Bronchial epithelial cell (primary cell): Measurements from ENCODE around the gene PIBF1. TPM values are rescaled to one million over a fixed set of nuclear protein-coding genes. Genes with fewer than 3 reads are reported as not detected.
"Not testable (repeated sequence)": the region's sequence is repeated elsewhere in the genome, so short reads cannot be mapped to it uniquely, and the experiment has no call there.

Source experiments
- DNase-seq: peaks from one replicate; pipeline ENCODE4 v3.0.0-alpha.2; 2010; ENCODE audit warnings: low read depth
- FAIRE-seq: peaks from 2 replicates; lab custom pipeline; 2011; peaks lifted over from hg19 to GRCh38; lab: Jason Lieb, UNC
- H3K27me3 ChIP-seq: 2 replicates; pipeline ENCODE4 v1.5.1; 2011; ENCODE audit warnings: low read length; ENCODE audit not compliant: control insufficient read depth, insufficient read depth
- H3K36me3 ChIP-seq: 2 replicates; pipeline ENCODE4 v1.5.1; 2011; ENCODE audit warnings: low read length; ENCODE audit not compliant: control insufficient read depth, insufficient read depth
- H3K4me3 ChIP-seq: 2 replicates; pipeline ENCODE4 v1.5.1; 2011; ENCODE audit warnings: mild to moderate bottlenecking, low read depth, low read length, control low read depth
- CTCF ChIP-seq: IDR thresholded peaks from 2 replicates; pipeline ENCODE4 v1.5.1; 2011; ENCODE audit warnings: mild to moderate bottlenecking, moderate library complexity, low read length, control low read depth, inconsistent platforms; ENCODE audit not compliant: insufficient read depth, severe bottlenecking
- total RNA-seq: library from RNA; depleted of rRNA; stranded (reverse); fragments of >200 nt; gene quantifications from 2 replicates; pipeline ENCODE4 v1.2.1, GENCODE V29; 2014

The PIBF1 gene
- total RNA-seq, 1 donor from 2014 or later: 16.8 TPM

- no peak for FAIRE-seq
Observed at GRCh38 chr13:72823724-72824123, 41.8 kb downstream of the PIBF1 start.

GRCh38 chr13:72834601-72835000 lies 52.7 kb downstream of the PIBF1 start:
- no peaks in the 10 kb centered on the region for H3K27me3 ChIP-seq
- peaks cover 2% of the 10 kb centered on the region for H3K36me3 ChIP-seq
- FAIRE-seq (no peak), DNase-seq (no peak)
- H3K4me3 ChIP-seq: no peak overlapping the region
- TF ChIP-seq CTCF: no peak

More at GRCh38 chr13:72823724-72824123, 41.8 kb downstream of the PIBF1 start:
- DNase-seq: no peak
- Histone ChIP-seq H3K4me3 (no peak overlapping the region), H3K36me3 (peaks cover 2% of the 10 kb centered on the region), H3K27me3 (no peaks in the 10 kb centered on the region)
- TF ChIP-seq CTCF: no peak

- DNase-seq: peak; percentile 66
- Histone ChIP-seq H3K27me3 (no peaks in the 10 kb centered on the region), H3K4me3 (no peak overlapping the region), H3K36me3 (peaks cover 2% of the 10 kb centered on the region)
- no peak for FAIRE-seq
- TF ChIP-seq CTCF: peak; percentile 84
Observed at GRCh38 chr13:72839831-72840426, 58.0 kb downstream of the PIBF1 start.

GRCh38 chr13:72842991-72843390 lies 61.1 kb downstream of the PIBF1 start:
- FAIRE-seq (no peak), DNase-seq (no peak)
- no peaks in the 10 kb centered on the region for H3K27me3 ChIP-seq
- TF ChIP-seq CTCF: no peak
- peaks cover 1% of the 10 kb centered on the region for H3K36me3 ChIP-seq
- H3K4me3 ChIP-seq: no peak overlapping the region

GRCh38 chr13:72845148-72845547 lies 63.2 kb downstream of the PIBF1 start:
- not testable (repeated sequence) for H3K36me3 ChIP-seq, DNase-seq, H3K4me3 ChIP-seq, H3K27me3 ChIP-seq, FAIRE-seq

GRCh38 chr13:72849571-72849970 lies 67.6 kb downstream of the PIBF1 start:
- Histone ChIP-seq H3K27me3 (no peaks in the 10 kb centered on the region), H3K36me3 (peaks cover 10% of the 10 kb centered on the region), H3K4me3 (no peak overlapping the region)
- DNase-seq (no peak), FAIRE-seq (no peak)
- no peak for TF ChIP-seq CTCF
